Gastrocnemius medialis (tissue), 4 donors: ENCODE results near the gene TNXB. TPM values are rescaled to one million over a fixed set of nuclear protein-coding genes. Genes with fewer than 3 reads are reported as not detected.

Experiments used
- ATAC-seq, 2 donors: fragments of 150-250 bp; one replicate each; pipeline ENCODE4 v1.9.1; 2016
- DNase-seq, 2 donors: peaks; one replicate each; pipeline ENCODE4 v3.0.0-alpha.2; 2019
- H3K27ac ChIP-seq, 4 donors: fragments of 200-600 bp; sonication (generic); 1 replicate in 1 of 4; 2 replicates in 3 of 4; pipeline ENCODE4 v1.5.1; 2016 to 2018; ENCODE audit warnings: mild to moderate bottlenecking in 2 of 4, moderate library complexity in 1 of 4
- H3K27me3 ChIP-seq, 3 donors: fragments of 200-600 bp; sonication (generic) in 2 of 3; 1 replicate in 1 of 3; 2 replicates in 2 of 3; pipeline versions ENCODE4 v1.5.1 to v1.6.0; 2016 to 2019; ENCODE audit warnings: mild to moderate bottlenecking in 1 of 3, moderate library complexity in 1 of 3
- H3K36me3 ChIP-seq, 2 donors: fragments of 200-600 bp; sonication (generic) in 1 of 2; one replicate each; pipeline ENCODE4 v1.5.1; 2017 to 2018
- H3K4me1 ChIP-seq, 2 donors: fragments of 200-600 bp; sonication (generic) in 1 of 2; one replicate each; pipeline ENCODE4 v1.5.1; 2016 to 2017; ENCODE audit warnings: mild to moderate bottlenecking in 2 of 2
- H3K4me3 ChIP-seq, 4 donors: fragments of 200-600 bp; sonication (generic) in 3 of 4; 1 replicate in 1 of 4; 2 replicates in 3 of 4; pipeline ENCODE4 v1.5.1; 2016 to 2019; ENCODE audit warnings: mild to moderate bottlenecking in 2 of 4
- H3K9me3 ChIP-seq, 3 donors: fragments of 200-600 bp; sonication (generic) in 2 of 3; 1 replicate in 1 of 3; 2 replicates in 2 of 3; pipeline ENCODE4 v1.5.1; 2016 to 2019
- POLR2A ChIP-seq, 2 donors: fragments of 450-650 bp; IDR thresholded peaks; one replicate each; pipeline ENCODE4 v1.6.1; 2017; ENCODE audit warnings: antibody characterized with exemption in 2 of 2, mild to moderate bottlenecking in 2 of 2, moderate library complexity in 2 of 2
- in situ Hi-C, 4 donors: fragments of 200-750 bp; cut with MboI; loops; one replicate each; pipeline versions ENCODE4 v1.15.0 to v1.8.0; 2017; ENCODE audit warnings: low sequenced_read_pairs in 4 of 4
- intact Hi-C: fragments of 100-400 bp; cut with DNase I; formaldehyde crosslinking; loops from one replicate; pipeline ENCODE4 v1.15.1; 2023; ENCODE audit warnings: low total_unique reads
- total RNA-seq, 4 donors: library from RNA; depleted of rRNA; stranded (reverse); fragments of >200 nt; gene quantifications; one replicate each; pipeline versions ENCODE4 v1.1.0 to v1.2.3, GENCODE V29; 2016
- TF ChIP-seq, protein P1 (sequence below), 5 experiments: fragments of 450-650 bp in 3 of 5; fragments of 200-600 bp in 2 of 5; sonication (generic) in 2 of 5; IDR thresholded peaks in 4 of 5; conservative IDR thresholded peaks in 1 of 5; 1 replicate in 4 of 5; 2 replicates in 1 of 5; pipeline ENCODE4 v1.5.1; 2016 to 2019; ENCODE audit warnings: antibody characterized with exemption in 5 of 5, mild to moderate bottlenecking in 3 of 5, moderate library complexity in 3 of 5

The TNXB gene
- total RNA-seq, 4 donors from 2014 or later = 12.0 to 37.0 (median 33.5) TPM

DNA sequence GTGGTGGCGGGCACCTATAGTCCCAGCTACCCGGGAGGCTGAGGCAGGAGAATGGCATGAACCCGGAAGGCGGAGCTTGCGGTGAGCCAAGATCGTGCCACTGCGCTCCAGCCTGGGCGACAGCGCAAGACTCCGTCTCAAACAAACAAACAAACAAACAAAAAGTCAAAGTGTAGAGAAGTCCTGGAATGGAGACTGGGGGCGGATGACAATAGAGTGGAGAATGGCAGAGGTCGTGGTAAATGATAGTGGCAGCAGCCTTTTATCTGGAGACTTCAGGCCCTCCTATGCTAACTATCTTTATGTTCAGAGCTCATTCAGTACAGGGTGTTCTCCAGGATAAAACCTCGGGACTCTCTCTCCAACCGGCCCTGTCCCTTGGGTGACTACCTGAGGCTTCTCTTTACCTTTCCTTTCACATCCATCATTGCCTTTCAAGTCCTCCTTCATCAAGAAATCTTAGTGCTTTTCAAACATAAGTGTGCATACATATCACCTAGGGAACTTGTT, 22.4 kb upstream of the TNXB start:
- no peak for DNase-seq
- in situ Hi-C loops = loop anchor here in 1 of 4 donors (25.0 kb wide), 1 partner anchor 169 kb away; the partner anchor contains the start of genes DXO, NELFE and SKIC2

DNA sequence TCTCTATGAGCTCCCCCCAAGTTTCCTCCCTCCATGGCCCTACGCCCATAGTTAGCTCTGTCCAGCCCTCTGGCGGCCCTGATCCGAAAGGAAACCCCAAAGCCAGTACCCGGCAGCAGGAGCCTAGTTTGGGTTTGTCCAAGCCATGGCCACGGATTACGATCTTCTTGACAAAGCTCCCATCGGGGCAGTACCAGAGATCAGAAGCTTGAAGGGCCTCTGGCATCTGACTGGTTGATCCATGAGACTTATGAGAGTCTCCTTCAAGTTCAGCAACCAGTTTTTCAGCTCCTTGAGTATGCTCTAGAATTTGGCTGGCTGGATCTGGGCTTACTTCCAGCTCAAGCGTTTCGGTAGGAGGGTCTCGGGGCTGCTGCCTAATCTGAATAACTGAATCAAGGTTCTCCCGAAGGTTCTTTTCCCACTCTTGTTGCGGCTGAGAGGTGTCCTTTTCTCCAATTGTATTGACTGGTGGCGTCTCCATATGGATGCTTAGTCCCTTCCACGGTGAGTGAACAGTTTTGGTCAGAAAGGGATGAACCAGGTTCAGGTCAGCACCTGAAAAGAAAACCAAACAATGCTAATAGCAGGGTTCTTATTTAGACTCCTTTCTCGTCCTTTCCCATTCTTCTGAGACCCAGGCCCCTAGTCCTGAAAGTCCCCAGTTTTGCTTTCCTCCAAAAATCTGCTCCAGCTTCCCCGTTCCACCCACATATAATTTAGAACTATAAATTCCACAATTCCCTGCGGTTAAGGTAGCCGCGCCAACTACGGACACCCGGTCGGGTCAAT, 20.4 kb upstream of the TNXB start:
- DNase-seq = no peak
- peak overlapping the region; percentile 89 to 93 (median 92) for H3K27ac ChIP-seq
- in situ Hi-C loops = loop anchor here in 3 of 4 donors (5.0 to 25.0 kb wide), 3 partner anchors 63 to 167 kb away; partner anchors contain the start of genes GPSM3 (in 2 of the 3), PBX2 (in 2 of the 3), DXO (in 1 of the 3) and NELFE (in 1 of the 3)

More for the DNA sequence above, 22.4 kb upstream of the TNXB start:
- Histone ChIP-seq H3K4me1 (peaks cover 23 to 26% of the 10 kb centered on the region in 2 donors), H3K27ac (no peak overlapping the region), H3K4me3 (no peak overlapping the region), H3K9me3 (no peaks in the 10 kb centered on the region), H3K36me3 (peaks cover 0 to 4% of the 10 kb centered on the region in 2 donors), H3K27me3 (no peaks in the 10 kb centered on the region)
- TF ChIP-seq, protein P1, sequence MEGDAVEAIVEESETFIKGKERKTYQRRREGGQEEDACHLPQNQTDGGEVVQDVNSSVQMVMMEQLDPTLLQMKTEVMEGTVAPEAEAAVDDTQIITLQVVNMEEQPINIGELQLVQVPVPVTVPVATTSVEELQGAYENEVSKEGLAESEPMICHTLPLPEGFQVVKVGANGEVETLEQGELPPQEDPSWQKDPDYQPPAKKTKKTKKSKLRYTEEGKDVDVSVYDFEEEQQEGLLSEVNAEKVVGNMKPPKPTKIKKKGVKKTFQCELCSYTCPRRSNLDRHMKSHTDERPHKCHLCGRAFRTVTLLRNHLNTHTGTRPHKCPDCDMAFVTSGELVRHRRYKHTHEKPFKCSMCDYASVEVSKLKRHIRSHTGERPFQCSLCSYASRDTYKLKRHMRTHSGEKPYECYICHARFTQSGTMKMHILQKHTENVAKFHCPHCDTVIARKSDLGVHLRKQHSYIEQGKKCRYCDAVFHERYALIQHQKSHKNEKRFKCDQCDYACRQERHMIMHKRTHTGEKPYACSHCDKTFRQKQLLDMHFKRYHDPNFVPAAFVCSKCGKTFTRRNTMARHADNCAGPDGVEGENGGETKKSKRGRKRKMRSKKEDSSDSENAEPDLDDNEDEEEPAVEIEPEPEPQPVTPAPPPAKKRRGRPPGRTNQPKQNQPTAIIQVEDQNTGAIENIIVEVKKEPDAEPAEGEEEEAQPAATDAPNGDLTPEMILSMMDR (IDR thresholded peaks at IDR 0.05 in 4 of 5, conservative IDR thresholded peaks at IDR 0.05 in 1 of 5) = no peak
- TF ChIP-seq POLR2A (IDR thresholded peaks at IDR 0.05) = no peak
- ATAC-seq = no peak
- intact Hi-C loops = loop anchor here (2.0 kb wide), 1 partner anchor 21 kb away; no protein-coding TSS in a partner anchor

DNA sequence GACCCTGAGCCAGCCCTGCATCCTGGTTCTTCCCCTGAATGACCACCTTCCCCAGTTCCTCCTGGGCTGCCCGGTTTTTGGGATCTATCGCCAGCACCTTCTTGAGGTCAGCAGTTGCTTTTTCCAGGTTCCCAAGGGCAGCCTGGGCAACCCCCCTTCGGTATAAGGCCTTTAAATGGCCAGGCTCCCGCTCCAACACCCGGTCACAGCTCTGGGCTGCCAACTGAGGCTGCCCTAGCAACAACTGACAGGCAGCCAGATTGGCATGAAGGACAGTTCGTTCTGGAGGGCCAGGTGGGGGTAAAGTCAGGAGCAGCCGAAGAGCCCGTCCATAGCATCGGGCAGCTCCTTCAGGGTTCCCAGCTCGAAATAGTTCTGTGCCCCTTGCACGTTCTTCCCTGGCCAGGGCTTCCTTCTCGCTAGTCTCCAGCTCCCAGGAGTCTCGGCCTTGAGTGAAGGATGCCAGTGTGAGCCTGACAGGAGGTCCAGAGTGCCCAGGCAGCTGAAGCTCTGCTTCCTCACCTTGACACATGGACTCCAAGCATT, 19.7 kb upstream of the TNXB start:
- no peaks in the 10 kb centered on the region for H3K9me3 ChIP-seq
- peak overlapping the region; percentile 89 to 93 (median 92) for H3K27ac ChIP-seq
- ATAC-seq (no peak), DNase-seq (no peak)
- in situ Hi-C loops = loop anchor here in 3 of 4 donors (5.0 to 25.0 kb wide), 3 partner anchors 63 to 167 kb away; partner anchors contain the start of genes GPSM3 (in 2 of the 3), PBX2 (in 2 of the 3), DXO (in 1 of the 3) and NELFE (in 1 of the 3)
- H3K4me3 ChIP-seq = peak overlapping the region; percentile 75 to 95 (median 88)
- peaks cover 24 to 26% of the 10 kb centered on the region in 2 donors for H3K4me1 ChIP-seq
- TF ChIP-seq, protein P1 (IDR thresholded peaks at IDR 0.05 in 4 of 5, conservative IDR thresholded peaks at IDR 0.05 in 1 of 5) = no peak
- no peak for TF ChIP-seq POLR2A (IDR thresholded peaks at IDR 0.05)
- intact Hi-C loops = loop anchor here (1.0 to 5.0 kb wide), 2 partner anchors 66 to 1073 kb away; partner anchors contain the start of genes HSD17B8, RXRB and SLC39A7
- H3K36me3 ChIP-seq = peaks cover 0 to 31% of the 10 kb centered on the region in 2 donors
- H3K27me3 ChIP-seq = no peaks in the 10 kb centered on the region

More for the DNA sequence above, 20.4 kb upstream of the TNXB start:
- H3K27me3 ChIP-seq = no peaks in the 10 kb centered on the region
- H3K4me1 ChIP-seq = peaks cover 24 to 26% of the 10 kb centered on the region in 2 donors
- H3K9me3 ChIP-seq = no peaks in the 10 kb centered on the region
- TF ChIP-seq, protein P1 (IDR thresholded peaks at IDR 0.05 in 4 of 5, conservative IDR thresholded peaks at IDR 0.05 in 1 of 5) = no peak
- no peak for TF ChIP-seq POLR2A (IDR thresholded peaks at IDR 0.05)
- H3K36me3 ChIP-seq = peaks cover 0 to 24% of the 10 kb centered on the region in 2 donors
- intact Hi-C loops = loop anchor here (1.0 to 5.0 kb wide), 4 partner anchors 23 to 1073 kb away; partner anchors contain the start of genes AGPAT1, HSD17B8, PRRC2A and RXRB
- H3K4me3 ChIP-seq = peak overlapping the region; percentile 75 to 95 (median 88)
- peak; percentile 32 to 43 for ATAC-seq
